Measurements from ENCODE around the gene GSE1.
A peak's percentile ranks its signal among the peaks of the same experiment; 100 is the strongest.

Gene GSE1

GRCh38 chr16:85646976-85647375, 33.9 kb downstream of the GSE1 start:
- no peak overlapping the region for H3K27ac ChIP-seq
- TF ChIP-seq, protein P1, sequence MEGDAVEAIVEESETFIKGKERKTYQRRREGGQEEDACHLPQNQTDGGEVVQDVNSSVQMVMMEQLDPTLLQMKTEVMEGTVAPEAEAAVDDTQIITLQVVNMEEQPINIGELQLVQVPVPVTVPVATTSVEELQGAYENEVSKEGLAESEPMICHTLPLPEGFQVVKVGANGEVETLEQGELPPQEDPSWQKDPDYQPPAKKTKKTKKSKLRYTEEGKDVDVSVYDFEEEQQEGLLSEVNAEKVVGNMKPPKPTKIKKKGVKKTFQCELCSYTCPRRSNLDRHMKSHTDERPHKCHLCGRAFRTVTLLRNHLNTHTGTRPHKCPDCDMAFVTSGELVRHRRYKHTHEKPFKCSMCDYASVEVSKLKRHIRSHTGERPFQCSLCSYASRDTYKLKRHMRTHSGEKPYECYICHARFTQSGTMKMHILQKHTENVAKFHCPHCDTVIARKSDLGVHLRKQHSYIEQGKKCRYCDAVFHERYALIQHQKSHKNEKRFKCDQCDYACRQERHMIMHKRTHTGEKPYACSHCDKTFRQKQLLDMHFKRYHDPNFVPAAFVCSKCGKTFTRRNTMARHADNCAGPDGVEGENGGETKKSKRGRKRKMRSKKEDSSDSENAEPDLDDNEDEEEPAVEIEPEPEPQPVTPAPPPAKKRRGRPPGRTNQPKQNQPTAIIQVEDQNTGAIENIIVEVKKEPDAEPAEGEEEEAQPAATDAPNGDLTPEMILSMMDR (IDR thresholded peaks at IDR 0.05), result no peak
- TF ChIP-seq ZFX (IDR thresholded peaks at IDR 0.05; ENCODE audit: borderline replicate concordance), result no peak

- H3K27ac ChIP-seq, result no peak overlapping the region
- TF ChIP-seq, protein P1 (IDR thresholded peaks at IDR 0.05), result no peak
- no peak for TF ChIP-seq ZFX (IDR thresholded peaks at IDR 0.05; ENCODE audit: borderline replicate concordance)
These were observed 35.1 kb downstream of the GSE1 start for GRCh38 chr16:85648070-85648714.

- TF ChIP-seq ZFX (IDR thresholded peaks at IDR 0.05; ENCODE audit: borderline replicate concordance), result no peak
- TF ChIP-seq, protein P1 (IDR thresholded peaks at IDR 0.05), result no peak
These were observed 35.7 kb downstream of the GSE1 start for GRCh38 chr16:85648805-85649204.

GRCh38 chr16:85649411-85650134, 36.5 kb downstream of the GSE1 start:
- TF ChIP-seq, protein P1 (IDR thresholded peaks at IDR 0.05), result no peak
- TF ChIP-seq ZFX (IDR thresholded peaks at IDR 0.05; ENCODE audit: borderline replicate concordance), result no peak
- peak overlapping the region; percentile 26; the same call in 1 of the 2 replicates for H3K27ac ChIP-seq

More at GRCh38 chr16:85648805-85649204, 35.7 kb downstream of the GSE1 start:
- H3K27ac ChIP-seq, result peak overlapping the region; percentile 26; the same call in 1 of the 2 replicates

DNA sequence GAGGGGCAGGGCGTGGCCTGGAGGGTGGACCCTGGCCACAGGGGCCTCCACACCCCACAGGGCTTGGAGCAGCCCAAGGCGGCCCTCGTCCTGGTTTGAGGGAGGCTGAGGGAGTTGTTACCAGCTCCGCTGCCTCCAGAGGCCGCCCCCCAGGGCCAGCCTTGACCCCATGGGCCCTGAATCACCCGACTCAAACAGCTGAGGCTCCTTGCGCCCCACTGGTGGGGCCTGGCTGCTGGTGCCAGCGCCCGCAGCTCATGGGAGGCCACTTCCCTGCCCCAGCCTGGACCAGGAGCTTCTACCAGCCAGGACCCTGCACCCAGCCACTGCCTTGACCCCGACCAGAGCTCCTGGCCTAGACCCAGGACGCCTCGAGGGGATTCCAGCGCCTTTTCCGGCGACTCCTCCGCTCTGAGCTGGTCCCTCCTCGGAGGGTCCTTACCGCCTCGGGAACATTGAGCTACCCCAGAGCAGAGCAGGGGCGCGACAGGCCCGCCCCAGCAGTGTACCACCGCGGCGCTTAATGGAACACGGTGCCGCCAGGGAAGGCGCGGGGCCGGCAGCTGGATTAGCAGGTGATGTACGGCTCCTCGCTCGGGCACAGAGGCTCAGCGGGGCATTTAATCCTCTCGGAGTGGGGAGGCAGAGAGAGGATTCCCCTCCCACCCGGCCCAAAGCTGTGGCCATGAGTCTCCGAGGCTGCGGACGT, 37.2 kb downstream of the GSE1 start:
- H3K27ac ChIP-seq, result no peak overlapping the region; the same call in 1 of the 2 replicates
- no peak for TF ChIP-seq ZFX (IDR thresholded peaks at IDR 0.05; ENCODE audit: borderline replicate concordance)
- TF ChIP-seq, protein P1 (IDR thresholded peaks at IDR 0.05), result no peak

GRCh38 chr16:85650844-85651628, 37.9 kb downstream of the GSE1 start:
- H3K27ac ChIP-seq, result peak overlapping the region; percentile 33; the same call in 1 of the 2 replicates
- TF ChIP-seq ZFX (IDR thresholded peaks at IDR 0.05; ENCODE audit: borderline replicate concordance), result no peak
- TF ChIP-seq, protein P1 (IDR thresholded peaks at IDR 0.05), result no peak
